Measurements from ENCODE around the gene HIF1A.

Gene HIF1A

GRCh38 chr14:61699027-61699426, 3.7 kb downstream of the HIF1A start:
- H3K36me3 ChIP-seq (ENCODE audit: control insufficient read depth, insufficient read depth, low read length), result no peaks in the 10 kb centered on the region
- no peak overlapping the region for H3K4me3 ChIP-seq (ENCODE audit: low read length)
- H4K5ac ChIP-seq (ENCODE audit: low read length), result no peak overlapping the region
- no peak overlapping the region for H2AK5ac ChIP-seq (ENCODE audit: low read length)
- no peak for DNase-seq
- peaks cover 61% of the 10 kb centered on the region for H3K79me2 ChIP-seq (ENCODE audit: control insufficient read depth, insufficient read depth, low read length)
- H4K8ac ChIP-seq (ENCODE audit: low read depth, low read length), result no peak overlapping the region
- H3K27me3 ChIP-seq (ENCODE audit: insufficient read depth, low read length, poor library complexity), result no peaks in the 10 kb centered on the region
- H2BK120ac ChIP-seq (ENCODE audit: low read depth, low read length), result no peak overlapping the region
- no peak overlapping the region for H3K9ac ChIP-seq (ENCODE audit: low read length)
- no peaks in the 10 kb centered on the region for H3K79me1 ChIP-seq (ENCODE audit: low read length)
- no peak overlapping the region for H2BK15ac ChIP-seq (replicated peaks; ENCODE audit: low read depth)
- H3K18ac ChIP-seq (ENCODE audit: low read length), result no peak overlapping the region
- no peak overlapping the region for H3K27ac ChIP-seq (ENCODE audit: low read depth, low read length)
- H2BK5ac ChIP-seq (ENCODE audit: low read length), result no peak overlapping the region
- peaks cover 3% of the 10 kb centered on the region for H3K4me1 ChIP-seq (ENCODE audit: control insufficient read depth, low read depth, low read length)
- H3K4ac ChIP-seq (ENCODE audit: low read depth, low read length), result no peak overlapping the region
- peak overlapping the region; percentile 5 for H3K4me2 ChIP-seq (ENCODE audit: low read length)
- no peak overlapping the region for H3K56ac ChIP-seq (ENCODE audit: low read length)
- no CpG with 5 or more reads among the region's 6 CpGs for WGBS (ENCODE audit: extremely low coverage, insufficient coverage, low lambda C conversion rate)
- no peak overlapping the region for H3K23ac ChIP-seq (ENCODE audit: low read length)

GRCh38 chr14:61700104-61700886, 5.0 kb downstream of the HIF1A start:
- H2BK15ac ChIP-seq (replicated peaks; ENCODE audit: low read depth), result no peak overlapping the region
- H3K27me3 ChIP-seq (ENCODE audit: insufficient read depth, low read length, poor library complexity), result no peaks in the 10 kb centered on the region
- no peak overlapping the region for H2BK120ac ChIP-seq (ENCODE audit: low read depth, low read length)
- no peak overlapping the region for H4K5ac ChIP-seq (ENCODE audit: low read length)
- H2BK5ac ChIP-seq (ENCODE audit: low read length), result no peak overlapping the region
- no peak overlapping the region for H4K8ac ChIP-seq (ENCODE audit: low read depth, low read length)
- H3K36me3 ChIP-seq (ENCODE audit: control insufficient read depth, insufficient read depth, low read length), result no peaks in the 10 kb centered on the region
- H3K4me1 ChIP-seq (ENCODE audit: control insufficient read depth, low read depth, low read length), result peaks cover 3% of the 10 kb centered on the region
- no peak for DNase-seq
- H3K4ac ChIP-seq (ENCODE audit: low read depth, low read length), result no peak overlapping the region
- WGBS (ENCODE audit: extremely low coverage, insufficient coverage, low lambda C conversion rate), result no CpG with 5 or more reads among the region's 2 CpGs
- H3K23ac ChIP-seq (ENCODE audit: low read length), result no peak overlapping the region
- no peak overlapping the region for H3K27ac ChIP-seq (ENCODE audit: low read depth, low read length)
- H2AK5ac ChIP-seq (ENCODE audit: low read length), result no peak overlapping the region
- peaks cover 73% of the 10 kb centered on the region for H3K79me2 ChIP-seq (ENCODE audit: control insufficient read depth, insufficient read depth, low read length)
- no peak overlapping the region for H3K56ac ChIP-seq (ENCODE audit: low read length)
- no peak overlapping the region for H3K4me2 ChIP-seq (ENCODE audit: low read length)
- no peak overlapping the region for H3K4me3 ChIP-seq (ENCODE audit: low read length)
- H3K18ac ChIP-seq (ENCODE audit: low read length), result no peak overlapping the region
- H3K79me1 ChIP-seq (ENCODE audit: low read length), result no peaks in the 10 kb centered on the region
- H3K9ac ChIP-seq (ENCODE audit: low read length), result no peak overlapping the region

- no peak overlapping the region for H2BK5ac ChIP-seq (ENCODE audit: low read length)
- peaks cover 3% of the 10 kb centered on the region for H3K4me1 ChIP-seq (ENCODE audit: control insufficient read depth, low read depth, low read length)
- no peak for DNase-seq
- H3K23ac ChIP-seq (ENCODE audit: low read length), result no peak overlapping the region
- no peak overlapping the region for H2AK5ac ChIP-seq (ENCODE audit: low read length)
- no peak overlapping the region for H4K8ac ChIP-seq (ENCODE audit: low read depth, low read length)
- no peak overlapping the region for H3K4ac ChIP-seq (ENCODE audit: low read depth, low read length)
- H3K56ac ChIP-seq (ENCODE audit: low read length), result no peak overlapping the region
- H3K9ac ChIP-seq (ENCODE audit: low read length), result no peak overlapping the region
- WGBS (ENCODE audit: extremely low coverage, insufficient coverage, low lambda C conversion rate), result no CpG with 5 or more reads among the region's 7 CpGs
- no peaks in the 10 kb centered on the region for H3K36me3 ChIP-seq (ENCODE audit: control insufficient read depth, insufficient read depth, low read length)
- H3K79me1 ChIP-seq (ENCODE audit: low read length), result no peaks in the 10 kb centered on the region
- H3K79me2 ChIP-seq (ENCODE audit: control insufficient read depth, insufficient read depth, low read length), result peaks cover 76% of the 10 kb centered on the region
- no peak overlapping the region for H3K27ac ChIP-seq (ENCODE audit: low read depth, low read length)
- no peak overlapping the region for H3K18ac ChIP-seq (ENCODE audit: low read length)
- H4K5ac ChIP-seq (ENCODE audit: low read length), result no peak overlapping the region
- no peak overlapping the region for H2BK120ac ChIP-seq (ENCODE audit: low read depth, low read length)
- H3K4me3 ChIP-seq (ENCODE audit: low read length), result no peak overlapping the region
- no peak overlapping the region for H2BK15ac ChIP-seq (replicated peaks; ENCODE audit: low read depth)
- H3K27me3 ChIP-seq (ENCODE audit: insufficient read depth, low read length, poor library complexity), result no peaks in the 10 kb centered on the region
- no peak overlapping the region for H3K4me2 ChIP-seq (ENCODE audit: low read length)
Observed at GRCh38 chr14:61701946-61702345, 6.6 kb downstream of the HIF1A start.

GRCh38 chr14:61703342-61704129, 8.2 kb downstream of the HIF1A start:
- no peak overlapping the region for H2BK15ac ChIP-seq (replicated peaks; ENCODE audit: low read depth)
- no peak overlapping the region for H3K56ac ChIP-seq (ENCODE audit: low read length)
- H3K9ac ChIP-seq (ENCODE audit: low read length), result no peak overlapping the region
- no peaks in the 10 kb centered on the region for H3K79me1 ChIP-seq (ENCODE audit: low read length)
- H3K4me3 ChIP-seq (ENCODE audit: low read length), result no peak overlapping the region
- H3K4ac ChIP-seq (ENCODE audit: low read depth, low read length), result no peak overlapping the region
- H2AK5ac ChIP-seq (ENCODE audit: low read length), result no peak overlapping the region
- H2BK5ac ChIP-seq (ENCODE audit: low read length), result no peak overlapping the region
- no peak for DNase-seq
- no peak overlapping the region for H3K23ac ChIP-seq (ENCODE audit: low read length)
- WGBS (ENCODE audit: extremely low coverage, insufficient coverage, low lambda C conversion rate), result no CpG with 5 or more reads among the region's 3 CpGs
- peaks cover 3% of the 10 kb centered on the region for H3K4me1 ChIP-seq (ENCODE audit: control insufficient read depth, low read depth, low read length)
- no peak overlapping the region for H3K18ac ChIP-seq (ENCODE audit: low read length)
- H2BK120ac ChIP-seq (ENCODE audit: low read depth, low read length), result no peak overlapping the region
- H3K27me3 ChIP-seq (ENCODE audit: insufficient read depth, low read length, poor library complexity), result no peaks in the 10 kb centered on the region
- no peaks in the 10 kb centered on the region for H3K36me3 ChIP-seq (ENCODE audit: control insufficient read depth, insufficient read depth, low read length)
- no peak overlapping the region for H4K5ac ChIP-seq (ENCODE audit: low read length)
- H4K8ac ChIP-seq (ENCODE audit: low read depth, low read length), result no peak overlapping the region
- no peak overlapping the region for H3K27ac ChIP-seq (ENCODE audit: low read depth, low read length)
- H3K79me2 ChIP-seq (ENCODE audit: control insufficient read depth, insufficient read depth, low read length), result peaks cover 65% of the 10 kb centered on the region
- H3K4me2 ChIP-seq (ENCODE audit: low read length), result no peak overlapping the region

- no peak overlapping the region for H3K9ac ChIP-seq (ENCODE audit: low read length)
- no peak for DNase-seq
- no peaks in the 10 kb centered on the region for H3K36me3 ChIP-seq (ENCODE audit: control insufficient read depth, insufficient read depth, low read length)
- no peak overlapping the region for H4K8ac ChIP-seq (ENCODE audit: low read depth, low read length)
- no peak overlapping the region for H2AK5ac ChIP-seq (ENCODE audit: low read length)
- H3K4ac ChIP-seq (ENCODE audit: low read depth, low read length), result no peak overlapping the region
- H3K79me2 ChIP-seq (ENCODE audit: control insufficient read depth, insufficient read depth, low read length), result peaks cover 63% of the 10 kb centered on the region
- H3K79me1 ChIP-seq (ENCODE audit: low read length), result no peaks in the 10 kb centered on the region
- no peaks in the 10 kb centered on the region for H3K4me1 ChIP-seq (ENCODE audit: control insufficient read depth, low read depth, low read length)
- H2BK5ac ChIP-seq (ENCODE audit: low read length), result no peak overlapping the region
- H3K4me3 ChIP-seq (ENCODE audit: low read length), result no peak overlapping the region
- H3K56ac ChIP-seq (ENCODE audit: low read length), result no peak overlapping the region
- H3K4me2 ChIP-seq (ENCODE audit: low read length), result no peak overlapping the region
- no peak overlapping the region for H3K18ac ChIP-seq (ENCODE audit: low read length)
- no peak overlapping the region for H2BK120ac ChIP-seq (ENCODE audit: low read depth, low read length)
- H3K27ac ChIP-seq (ENCODE audit: low read depth, low read length), result no peak overlapping the region
- H3K23ac ChIP-seq (ENCODE audit: low read length), result no peak overlapping the region
- no CpG with 5 or more reads among the region's 3 CpGs for WGBS (ENCODE audit: extremely low coverage, insufficient coverage, low lambda C conversion rate)
- no peak overlapping the region for H4K5ac ChIP-seq (ENCODE audit: low read length)
- H3K27me3 ChIP-seq (ENCODE audit: insufficient read depth, low read length, poor library complexity), result no peaks in the 10 kb centered on the region
- H2BK15ac ChIP-seq (replicated peaks; ENCODE audit: low read depth), result no peak overlapping the region
Observed at GRCh38 chr14:61704554-61704953, 9.2 kb downstream of the HIF1A start.
